ENCODE measurements around the gene FGF18.

The FGF18 gene

GRCh38 chr5:171444582-171444981 lies 25.1 kb downstream of the FGF18 start:
- no peak for ATAC-seq

DNA sequence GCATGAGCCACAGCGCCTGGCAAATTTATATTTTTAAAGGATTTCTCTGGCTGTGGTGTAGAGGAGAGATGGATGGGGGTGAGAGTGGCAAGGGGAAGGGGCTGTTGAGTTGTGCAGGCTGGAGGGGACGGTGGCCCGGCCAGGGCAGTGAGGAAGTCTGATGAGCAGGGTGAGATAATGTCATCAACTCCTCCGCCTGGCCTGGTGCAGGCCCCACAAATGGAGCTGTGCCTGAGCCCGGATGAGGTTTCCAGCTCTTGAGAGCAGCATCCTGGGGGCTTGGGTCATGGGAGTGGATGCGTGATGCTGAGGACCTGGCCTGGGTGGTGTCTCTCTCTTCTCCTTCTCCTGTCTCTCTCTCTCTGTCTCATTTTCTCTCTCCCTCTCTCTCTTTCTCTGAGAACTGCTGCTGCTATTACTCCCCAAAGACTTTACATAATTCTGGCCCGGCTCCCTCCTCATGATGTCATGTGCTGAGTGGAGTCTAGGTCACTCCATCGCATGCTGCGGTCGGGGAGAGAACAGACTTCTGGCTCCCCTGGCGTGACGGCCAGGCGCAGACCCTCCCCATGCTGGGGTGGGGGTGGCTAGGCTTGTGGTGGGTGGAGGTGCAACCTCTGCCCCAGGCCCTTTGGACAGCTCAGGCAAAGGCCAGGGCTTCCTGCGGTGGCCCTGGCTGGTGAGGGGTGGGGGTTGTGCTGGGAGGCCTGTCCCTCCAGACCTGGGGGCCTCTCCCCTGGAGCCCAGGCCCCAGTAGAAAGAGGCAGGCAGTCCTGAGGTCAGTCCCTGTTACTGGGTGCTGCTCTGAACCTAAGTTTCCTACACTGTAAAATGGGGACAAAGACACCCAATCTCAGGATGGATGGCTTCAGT lies 26.4 kb downstream of the FGF18 start:
- no peak for ATAC-seq

DNA sequence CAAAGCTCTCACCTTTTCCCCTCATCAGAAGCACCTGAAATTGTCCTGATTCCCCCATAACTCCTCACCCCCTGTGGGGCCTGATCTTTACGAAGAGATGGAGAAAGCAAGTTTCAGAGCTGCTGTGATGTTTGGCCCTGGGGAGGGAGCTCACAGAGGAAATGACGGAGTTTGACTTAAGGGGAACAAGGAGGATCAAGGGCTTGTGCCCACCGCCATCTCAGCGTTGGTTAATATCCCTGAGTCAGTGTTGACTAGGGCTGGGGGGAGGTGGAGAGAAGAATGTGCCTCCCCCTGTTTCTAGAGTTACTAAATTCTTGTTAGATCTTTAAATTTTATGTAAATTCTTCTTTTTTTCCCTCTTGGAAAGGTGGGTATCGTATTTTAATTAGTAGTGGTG lies 27.8 kb downstream of the FGF18 start:
- ATAC-seq: no peak

GRCh38 chr5:171449426-171449825 lies 30.0 kb downstream of the FGF18 start:
- no peak for ATAC-seq

DNA sequence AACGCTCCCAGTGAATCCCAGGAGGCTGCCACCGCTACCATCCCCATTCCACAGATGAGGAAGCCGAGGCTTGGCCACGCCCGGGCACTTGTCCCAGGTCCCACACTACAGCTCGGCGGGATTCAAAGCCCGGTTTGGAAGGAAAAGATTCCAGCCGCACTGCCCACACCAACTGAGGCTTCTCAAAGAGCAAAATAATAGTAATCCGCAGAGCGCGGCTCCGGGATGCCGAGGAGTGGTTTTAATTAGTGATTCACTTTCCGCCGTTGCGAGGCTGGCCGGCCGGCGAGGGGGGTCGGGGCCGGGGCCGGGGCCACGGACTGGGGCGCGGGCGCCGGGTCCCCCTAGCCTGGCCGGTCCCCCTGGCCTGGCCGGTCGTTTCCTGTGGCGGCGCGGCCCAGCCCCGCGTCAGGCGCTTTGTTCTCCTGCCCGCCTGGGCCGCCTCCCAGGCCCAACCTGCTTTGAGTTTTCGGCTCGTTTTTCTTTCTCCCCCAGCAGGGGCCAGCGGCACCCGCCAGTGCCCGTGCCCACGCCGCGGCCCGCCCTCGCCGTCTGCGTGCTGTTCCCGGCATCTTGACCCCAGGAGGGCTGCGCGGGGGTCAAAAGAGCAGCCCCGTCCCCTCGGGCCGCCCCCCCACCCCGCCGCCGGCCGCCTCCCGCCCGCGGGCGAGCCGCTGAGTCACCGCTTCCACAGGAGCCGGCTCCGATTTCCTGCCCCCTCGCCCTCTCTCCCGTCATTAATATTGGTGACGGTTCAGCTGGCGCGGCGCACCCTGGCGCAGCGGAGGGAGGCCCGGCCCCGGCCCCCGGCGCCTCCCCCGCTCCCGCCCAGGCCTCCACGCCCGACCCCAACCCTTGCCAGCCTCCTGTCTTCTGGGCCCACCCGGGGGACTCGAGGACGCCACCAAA lies 31.2 kb downstream of the FGF18 start:
- ATAC-seq: peak in 1 of 2 donors; percentile 28

DNA sequence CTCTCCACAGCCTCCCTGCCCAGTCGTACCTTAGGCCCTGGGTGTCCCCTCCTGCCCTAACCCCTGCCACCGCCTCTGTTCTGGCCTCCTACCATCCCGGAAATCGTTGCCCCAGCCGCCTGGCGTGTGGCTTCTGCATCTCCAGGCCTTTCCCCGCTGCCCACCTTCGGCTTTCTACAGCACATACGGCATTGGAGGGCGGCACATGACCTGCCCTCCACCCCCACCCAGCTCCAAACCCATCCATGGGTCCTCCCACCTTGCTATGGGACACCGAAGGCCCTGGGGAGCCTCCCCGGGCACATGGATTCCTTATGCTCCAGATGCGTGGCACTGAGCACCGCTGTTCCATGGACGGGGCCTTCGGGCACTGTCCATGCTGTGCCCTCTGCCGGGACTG lies 32.0 kb downstream of the FGF18 start:
- no peak for ATAC-seq

GRCh38 chr5:171453056-171453725 lies 33.7 kb downstream of the FGF18 start:
- no peak for ATAC-seq

GRCh38 chr5:171453988-171454387 lies 34.5 kb downstream of the FGF18 start:
- no peak for ATAC-seq

- ATAC-seq: no peak
Observed at GRCh38 chr5:171454549-171454948, 35.1 kb downstream of the FGF18 start.

DNA sequence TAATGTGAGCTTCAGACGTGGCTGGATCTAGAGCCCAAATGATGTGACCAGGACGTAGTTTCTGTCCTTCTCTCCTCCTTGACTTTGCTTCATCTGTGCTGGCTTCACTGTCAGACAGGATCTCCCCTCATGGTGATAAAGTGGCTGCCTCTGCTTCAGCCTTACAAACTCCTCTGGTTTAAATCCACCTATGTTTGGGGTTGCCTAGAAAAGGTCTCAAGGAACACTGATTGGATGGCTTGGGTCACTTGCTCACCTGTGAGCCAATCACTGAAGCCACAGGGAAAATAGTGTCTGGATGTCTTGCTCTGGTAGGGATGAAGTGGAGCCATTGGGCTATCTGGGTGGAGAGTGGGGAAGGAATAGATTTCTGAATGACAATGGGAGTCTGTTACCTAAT lies 36.1 kb downstream of the FGF18 start:
- no peak for ATAC-seq

DNA sequence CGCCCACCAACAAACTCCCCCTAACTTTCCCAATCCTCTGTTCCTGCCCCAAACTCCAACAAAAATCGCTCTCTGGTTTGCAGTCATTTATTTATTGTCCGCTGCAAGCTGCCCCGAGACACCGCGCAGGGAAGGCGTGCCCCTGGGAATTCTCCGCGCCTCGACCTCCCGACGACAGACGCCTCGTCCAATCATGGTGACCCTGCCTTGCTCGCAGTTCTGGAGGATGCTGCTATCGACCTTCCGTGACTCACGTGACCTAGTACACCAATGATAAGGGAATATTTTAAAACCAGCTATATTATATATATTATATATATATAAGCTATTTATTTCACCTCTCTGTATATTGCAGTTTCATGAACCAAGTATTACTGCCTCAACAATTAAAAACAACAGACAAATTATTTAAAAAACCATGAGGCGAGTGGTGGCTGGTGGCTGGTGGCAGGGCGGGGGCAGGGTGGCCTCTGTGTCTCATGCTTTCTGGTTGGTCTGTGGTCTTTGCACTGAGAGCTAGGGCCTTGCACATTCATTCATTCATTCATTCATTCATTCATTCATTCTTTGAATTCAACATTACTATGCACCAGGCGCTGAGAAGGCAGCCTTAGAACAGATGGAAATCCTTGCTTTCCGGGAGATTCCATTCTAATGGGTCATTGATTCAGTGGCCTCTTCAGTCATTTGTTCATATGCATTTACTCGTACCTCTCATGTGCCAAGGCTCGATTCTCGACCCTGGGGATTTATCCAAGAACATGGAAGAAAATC lies 37.9 kb downstream of the FGF18 start:
- no peak for ATAC-seq

DNA sequence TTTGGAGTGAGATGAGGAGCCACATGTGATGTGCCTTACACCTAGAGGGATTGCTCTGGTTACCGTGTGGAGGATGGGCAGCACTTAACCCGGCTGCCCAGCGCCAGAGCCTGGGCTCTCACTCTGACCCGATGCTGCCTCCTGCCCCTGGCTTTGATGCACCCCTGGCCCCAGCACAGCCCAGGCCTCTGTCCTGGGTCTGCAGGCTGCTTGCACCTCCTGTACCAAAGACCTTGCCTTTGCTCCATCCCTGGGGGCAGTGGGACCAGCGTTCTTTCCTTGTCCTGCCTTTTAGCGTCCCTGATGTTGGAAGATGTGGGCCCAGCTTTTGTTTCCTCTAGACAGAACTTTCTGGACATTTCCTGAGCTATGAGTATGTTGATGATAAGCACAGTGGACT lies 40.4 kb downstream of the FGF18 start:
- ATAC-seq: no peak

GRCh38 chr5:171462136-171462927 lies 42.9 kb downstream of the FGF18 start:
- no peak for ATAC-seq

DNA sequence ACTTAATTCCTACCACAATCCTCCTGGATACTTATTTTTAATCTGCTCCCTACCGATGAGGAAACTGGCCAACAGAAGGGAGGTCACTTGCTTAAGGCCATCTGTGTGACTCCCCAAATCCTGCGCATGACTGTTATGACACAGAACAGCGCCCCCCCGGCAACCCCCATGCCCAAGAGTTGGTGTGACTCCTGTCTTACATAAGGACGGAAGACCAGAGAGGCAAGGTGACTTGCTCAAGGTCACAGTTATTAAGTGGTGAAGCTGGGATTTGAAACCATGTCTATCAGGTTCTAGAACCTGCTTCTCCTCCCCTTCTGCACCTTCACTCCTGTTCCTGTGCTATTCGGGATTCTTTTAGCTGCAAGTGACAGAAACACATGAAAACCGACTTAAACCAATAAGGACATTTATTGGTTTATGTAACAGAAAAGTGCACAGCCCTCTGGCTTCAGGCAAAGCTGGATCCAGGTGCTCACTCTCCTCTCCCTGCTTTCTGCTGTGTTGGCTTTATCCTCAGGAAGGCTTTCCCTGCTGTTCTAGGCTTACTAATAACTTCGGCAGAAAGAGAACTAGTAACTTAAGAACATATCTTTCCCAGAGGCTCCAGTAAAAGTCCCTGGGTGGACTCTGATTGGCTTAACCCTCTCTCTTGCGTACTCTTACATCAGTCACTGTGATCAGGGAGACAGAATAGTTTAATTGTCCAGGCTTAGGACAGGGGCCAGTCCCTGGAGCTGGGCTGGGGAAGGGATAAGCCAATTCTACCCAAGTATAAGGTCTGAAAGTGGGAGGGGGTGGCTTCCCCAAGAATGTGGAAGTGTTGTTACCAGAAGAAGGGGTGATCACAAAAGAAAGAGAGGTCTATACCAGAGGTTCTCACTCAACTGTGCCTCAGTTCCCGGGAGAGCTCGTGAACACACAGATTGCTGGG lies 43.7 kb downstream of the FGF18 start:
- no peak for ATAC-seq

- ATAC-seq: no peak
Observed at GRCh38 chr5:171463862-171464229, 44.4 kb downstream of the FGF18 start.

DNA sequence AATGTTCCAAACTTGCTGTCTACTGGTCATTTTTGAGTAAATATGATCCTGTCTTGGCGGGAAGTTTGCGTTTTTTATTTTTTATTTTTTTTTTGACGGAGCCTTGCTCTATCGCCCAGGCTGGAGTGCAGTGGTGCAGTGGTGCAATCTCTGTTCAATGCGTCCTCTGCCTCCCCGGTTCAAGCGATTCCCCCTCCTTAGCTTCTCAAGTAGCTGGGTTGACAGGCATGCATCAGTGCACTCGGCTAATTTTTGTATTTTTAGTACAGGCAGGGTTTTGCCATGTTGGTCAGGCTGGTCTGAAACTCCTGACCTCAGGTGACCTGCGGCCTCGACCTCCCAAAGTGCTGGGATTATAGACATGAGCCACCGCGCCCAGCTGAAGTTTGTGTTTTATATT lies 45.4 kb downstream of the FGF18 start:
- ATAC-seq: no peak

DNA sequence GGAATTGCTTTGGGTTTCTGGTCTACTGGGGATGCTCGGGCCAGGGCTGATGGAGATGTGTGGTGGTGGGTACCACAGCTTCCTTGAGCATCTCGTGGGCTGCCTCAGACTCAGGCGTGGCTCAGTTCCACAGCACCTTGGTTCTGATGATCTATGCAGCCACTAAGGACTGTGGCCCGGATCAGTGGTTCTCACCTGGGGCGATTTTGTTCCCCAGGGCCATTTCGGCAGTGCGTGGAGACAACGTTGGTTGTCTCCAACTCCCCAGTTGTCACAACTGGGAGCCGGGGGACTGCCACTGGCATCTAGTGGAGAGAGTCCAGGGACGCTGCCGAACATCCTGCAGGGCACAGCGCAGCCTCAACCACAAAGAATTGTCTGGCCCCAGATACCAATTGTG lies 47.7 kb downstream of the FGF18 start:
- ATAC-seq: no peak

GRCh38 chr5:171469326-171469725 lies 49.9 kb downstream of the FGF18 start:
- ATAC-seq: no peak

GRCh38 chr5:171470420-171470819 lies 51.0 kb downstream of the FGF18 start:
- ATAC-seq: no peak

- ATAC-seq: no peak
Observed at GRCh38 chr5:171474230-171474813, 54.9 kb downstream of the FGF18 start.
